DND-41 (cell line): Measurements from ENCODE around the gene SCPEP1.

Source experiments
- ATAC-seq: fragments of 200-7000 bp; cut with Tn5 transposase; 3 replicates; pipeline ENCODE4 v1.9.1; 2021; ENCODE audit warnings: low read depth; ENCODE audit not compliant: insufficient read depth
- DNase-seq: peaks from one replicate; pipeline ENCODE4 v3.0.0-alpha.2; 2020
- H2AFZ ChIP-seq: 2 replicates; pipeline ENCODE4 v1.6.0; 2012; ENCODE audit warnings: low read depth, low read length
- H3K27ac ChIP-seq: 2 replicates; pipeline ENCODE4 v1.5.1; 2012; ENCODE audit warnings: low read length, inconsistent platforms
- H3K27me3 ChIP-seq: fragments of 200-600 bp; sonication (generic); 2 replicates; pipeline ENCODE4 v1.6.0; 2012; ENCODE audit warnings: low read length, mild to moderate bottlenecking, inconsistent platforms; ENCODE audit not compliant: insufficient read depth, poor library complexity
- H3K36me3 ChIP-seq: 2 replicates; pipeline ENCODE4 v1.5.1; 2012; ENCODE audit warnings: low read length, inconsistent platforms; ENCODE audit not compliant: insufficient read depth
- H3K4me1 ChIP-seq: 2 replicates; pipeline ENCODE4 v1.5.1; 2012; ENCODE audit warnings: mild to moderate bottlenecking, low read length; ENCODE audit not compliant: insufficient read depth
- H3K4me2 ChIP-seq: 2 replicates; pipeline ENCODE4 v1.6.0; 2012; ENCODE audit warnings: mild to moderate bottlenecking, moderate library complexity, low read length, inconsistent platforms; ENCODE audit not compliant: insufficient read depth
- H3K4me3 ChIP-seq, 2 experiments: fragments of 200-600 bp in 1 of 2; shearing (Covaris generic) in 1 of 2; 2 replicates each; pipeline ENCODE4 v1.5.1; 2012 to 2016; ENCODE audit warnings: inconsistent platforms in 2 of 2, low read length in 2 of 2, mild to moderate bottlenecking in 2 of 2, low read depth in 1 of 2, moderate library complexity in 1 of 2
- H3K79me2 ChIP-seq: 2 replicates; pipeline ENCODE4 v1.6.0; 2012; ENCODE audit warnings: low read length, inconsistent platforms; ENCODE audit not compliant: insufficient read depth
- H3K9ac ChIP-seq: 2 replicates; pipeline ENCODE4 v1.6.0; 2012; ENCODE audit warnings: low read depth, mild to moderate bottlenecking, inconsistent platforms, low read length, moderate library complexity
- H3K9me3 ChIP-seq: 2 replicates; pipeline ENCODE4 v1.5.1; 2012; ENCODE audit warnings: low read length, moderate library complexity, mild to moderate bottlenecking, inconsistent platforms; ENCODE audit not compliant: insufficient read depth, severe bottlenecking
- H4K20me1 ChIP-seq: 2 replicates; pipeline ENCODE4 v1.6.0; 2012; ENCODE audit warnings: low read length; ENCODE audit not compliant: insufficient read depth
- EZH2 ChIP-seq: IDR thresholded peaks from 3 replicates; pipeline ENCODE4 v1.6.1; 2012; ENCODE audit warnings: borderline replicate concordance, low read depth, mild to moderate bottlenecking, moderate library complexity, low read length, inconsistent platforms; ENCODE audit not compliant: severe bottlenecking
- TF ChIP-seq, protein P1 (sequence below): IDR thresholded peaks from 2 replicates; pipeline ENCODE4 v1.5.1; 2012; ENCODE audit warnings: borderline replicate concordance, low read length, moderate library complexity, mild to moderate bottlenecking; ENCODE audit not compliant: poor library complexity, severe bottlenecking; ENCODE audit errors: extremely low read depth

SCPEP1 gene

DNA sequence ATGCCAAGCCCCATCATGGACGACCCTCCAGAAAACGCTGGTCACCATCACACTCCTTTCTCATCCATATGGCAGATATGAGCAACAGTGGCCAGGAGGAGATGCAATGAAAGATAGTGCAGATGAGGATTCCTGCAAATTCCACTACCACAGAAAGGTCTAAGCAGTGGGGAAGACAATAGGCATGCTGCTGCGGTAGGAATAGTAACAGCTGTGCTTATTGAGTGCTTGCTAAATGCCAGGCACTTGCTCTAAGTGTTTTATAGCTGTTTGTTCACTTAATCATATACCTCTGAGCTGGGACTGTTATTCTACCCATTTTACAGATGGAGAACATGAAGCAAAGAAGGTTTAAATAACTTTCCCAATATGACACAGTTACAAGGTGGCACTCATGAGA, 60.6 kb downstream of the SCPEP1 start:
- DNase-seq (no peak), ATAC-seq (no peak)
- H3K4me2 ChIP-seq: no peak overlapping the region
- no peak overlapping the region for H3K9ac ChIP-seq
- TF ChIP-seq, protein P1, sequence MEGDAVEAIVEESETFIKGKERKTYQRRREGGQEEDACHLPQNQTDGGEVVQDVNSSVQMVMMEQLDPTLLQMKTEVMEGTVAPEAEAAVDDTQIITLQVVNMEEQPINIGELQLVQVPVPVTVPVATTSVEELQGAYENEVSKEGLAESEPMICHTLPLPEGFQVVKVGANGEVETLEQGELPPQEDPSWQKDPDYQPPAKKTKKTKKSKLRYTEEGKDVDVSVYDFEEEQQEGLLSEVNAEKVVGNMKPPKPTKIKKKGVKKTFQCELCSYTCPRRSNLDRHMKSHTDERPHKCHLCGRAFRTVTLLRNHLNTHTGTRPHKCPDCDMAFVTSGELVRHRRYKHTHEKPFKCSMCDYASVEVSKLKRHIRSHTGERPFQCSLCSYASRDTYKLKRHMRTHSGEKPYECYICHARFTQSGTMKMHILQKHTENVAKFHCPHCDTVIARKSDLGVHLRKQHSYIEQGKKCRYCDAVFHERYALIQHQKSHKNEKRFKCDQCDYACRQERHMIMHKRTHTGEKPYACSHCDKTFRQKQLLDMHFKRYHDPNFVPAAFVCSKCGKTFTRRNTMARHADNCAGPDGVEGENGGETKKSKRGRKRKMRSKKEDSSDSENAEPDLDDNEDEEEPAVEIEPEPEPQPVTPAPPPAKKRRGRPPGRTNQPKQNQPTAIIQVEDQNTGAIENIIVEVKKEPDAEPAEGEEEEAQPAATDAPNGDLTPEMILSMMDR: no peak
- TF ChIP-seq EZH2: no peak
- no peaks in the 10 kb centered on the region for H3K9me3 ChIP-seq
- no peak overlapping the region for H3K4me3 ChIP-seq
- H3K27ac ChIP-seq: no peak overlapping the region
- peaks cover 13% of the 10 kb centered on the region for H3K27me3 ChIP-seq
- H3K4me1 ChIP-seq: no peaks in the 10 kb centered on the region
- H3K36me3 ChIP-seq: no peaks in the 10 kb centered on the region
- no peaks in the 10 kb centered on the region for H4K20me1 ChIP-seq
- H3K79me2 ChIP-seq: no peaks in the 10 kb centered on the region
- H2AFZ ChIP-seq: no peak overlapping the region; the same call in 1 of the 2 replicates

DNA sequence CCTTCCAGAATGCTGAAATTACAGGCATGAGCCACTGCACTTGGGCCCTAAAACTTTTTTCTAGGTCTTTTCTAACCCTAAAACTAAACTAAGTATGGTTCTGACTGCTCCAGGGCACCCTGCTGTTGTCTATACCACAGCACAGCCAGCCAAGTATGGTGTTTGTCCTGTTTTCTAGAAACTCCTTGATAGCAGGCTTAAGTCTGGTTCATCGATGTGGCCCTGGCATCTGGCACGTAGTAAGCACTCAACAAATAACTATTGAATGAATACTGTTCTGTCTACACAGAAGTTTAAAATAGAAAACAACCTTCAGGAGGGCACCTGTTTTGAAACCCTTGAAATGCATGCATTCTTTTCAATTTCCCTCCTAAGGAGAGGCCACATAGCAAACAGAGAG, 62.6 kb downstream of the SCPEP1 start:
- H3K9ac ChIP-seq: no peak overlapping the region
- peaks cover 13% of the 10 kb centered on the region for H3K27me3 ChIP-seq
- no peak overlapping the region for H3K4me3 ChIP-seq
- H3K4me1 ChIP-seq: no peaks in the 10 kb centered on the region
- no peak overlapping the region for H2AFZ ChIP-seq
- DNase-seq (no peak), ATAC-seq (no peak)
- no peak overlapping the region for H3K4me2 ChIP-seq
- H3K27ac ChIP-seq: no peak overlapping the region
- H3K9me3 ChIP-seq: no peaks in the 10 kb centered on the region
- H4K20me1 ChIP-seq: no peaks in the 10 kb centered on the region
- no peaks in the 10 kb centered on the region for H3K79me2 ChIP-seq
- H3K36me3 ChIP-seq: no peaks in the 10 kb centered on the region
- TF ChIP-seq EZH2: no peak
- TF ChIP-seq, protein P1: no peak

DNA sequence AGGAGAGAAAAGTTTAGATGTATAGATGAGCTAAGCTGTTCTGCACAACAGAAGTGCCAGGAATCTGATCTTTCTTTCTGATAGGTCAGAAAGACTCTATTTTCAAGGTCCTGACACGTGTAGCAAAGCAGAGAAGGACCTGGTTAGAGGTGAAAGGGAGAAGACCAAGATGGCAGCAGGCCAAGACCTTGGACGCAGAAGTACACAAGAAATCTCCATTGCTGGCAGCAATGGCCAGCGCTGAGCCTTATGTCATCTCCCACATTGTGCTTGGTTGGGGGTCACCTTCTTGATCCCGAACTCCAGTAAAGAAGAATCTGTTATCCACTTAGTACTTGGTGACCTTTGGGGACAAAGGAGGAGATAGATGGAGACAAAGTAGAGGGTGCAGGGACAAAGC, 65.3 kb downstream of the SCPEP1 start:
- TF ChIP-seq, protein P1: no peak
- TF ChIP-seq EZH2: no peak
- ATAC-seq (no peak), DNase-seq (no peak)
- Histone ChIP-seq H3K9me3 (no peaks in the 10 kb centered on the region), H3K4me1 (no peaks in the 10 kb centered on the region), H3K4me3 (no peak overlapping the region), H3K36me3 (no peaks in the 10 kb centered on the region), H3K27me3 (peaks cover 10% of the 10 kb centered on the region), H3K4me2 (no peak overlapping the region), H2AFZ (no peak overlapping the region), H3K27ac (no peak overlapping the region), H4K20me1 (no peaks in the 10 kb centered on the region), H3K9ac (no peak overlapping the region), H3K79me2 (no peaks in the 10 kb centered on the region)
